Right lobe of liver (tissue), 4 donors: ENCODE measurements around the gene FAM168A.

Source experiments
- POLR2A ChIP-seq: fragments of 450-650 bp; IDR thresholded peaks from one replicate; pipeline ENCODE4 v1.6.1; 2017; ENCODE audit warnings: antibody characterized with exemption, mild to moderate bottlenecking
- TF ChIP-seq, protein P1 (sequence below), 4 donors: fragments of 200-600 bp in 3 of 4; fragments of 450-650 bp in 1 of 4; IDR thresholded peaks; one replicate each; pipeline versions ENCODE4 v1.5.1 to v1.8.0; 2016 to 2022; ENCODE audit warnings: antibody characterized with exemption in 4 of 4, mild to moderate bottlenecking in 2 of 4
- donor health status: DM: no; HTN: no; CAD: no.
- donor health status: DM: no; HTN: no; CAD: no.
- donor health status: DM: no; HTN: yes; CAD: no.

DNA sequence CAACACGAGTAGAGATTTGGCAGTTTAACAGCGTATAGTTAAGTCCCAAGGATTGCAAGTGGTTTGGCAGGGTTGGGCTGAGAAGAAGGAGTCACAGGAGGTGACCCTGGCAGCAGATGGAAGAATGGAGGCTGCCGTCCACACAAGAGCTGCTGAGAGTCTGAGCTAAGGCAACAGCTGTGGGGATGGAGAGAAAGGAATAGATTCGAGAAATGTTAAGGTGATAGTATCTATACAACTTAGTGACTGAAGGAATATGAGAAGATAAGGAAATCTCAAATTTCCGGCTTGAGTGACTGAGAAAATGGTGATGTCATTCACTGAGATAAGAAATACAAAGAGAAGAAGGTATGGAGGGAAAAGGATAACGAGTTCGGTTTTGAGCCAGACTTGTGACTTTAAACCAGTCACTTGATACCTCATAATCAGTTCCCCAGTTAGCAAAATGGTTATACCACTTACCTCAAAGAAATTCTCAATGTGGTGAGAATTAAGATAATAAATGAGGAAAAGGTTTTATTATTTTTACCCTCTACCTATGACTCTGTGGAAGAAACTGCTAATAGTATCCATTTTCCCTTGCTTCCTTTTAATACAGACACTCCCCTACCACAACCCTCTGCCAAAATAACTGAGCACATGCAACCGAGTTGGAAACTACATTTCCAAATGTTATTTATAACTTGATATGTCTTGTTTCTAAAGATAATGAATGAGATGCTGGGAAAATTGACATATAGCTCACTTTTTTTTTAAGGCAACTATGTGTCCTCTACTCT lies 30.7 kb downstream of the FAM168A start:
- TF ChIP-seq, protein P1, sequence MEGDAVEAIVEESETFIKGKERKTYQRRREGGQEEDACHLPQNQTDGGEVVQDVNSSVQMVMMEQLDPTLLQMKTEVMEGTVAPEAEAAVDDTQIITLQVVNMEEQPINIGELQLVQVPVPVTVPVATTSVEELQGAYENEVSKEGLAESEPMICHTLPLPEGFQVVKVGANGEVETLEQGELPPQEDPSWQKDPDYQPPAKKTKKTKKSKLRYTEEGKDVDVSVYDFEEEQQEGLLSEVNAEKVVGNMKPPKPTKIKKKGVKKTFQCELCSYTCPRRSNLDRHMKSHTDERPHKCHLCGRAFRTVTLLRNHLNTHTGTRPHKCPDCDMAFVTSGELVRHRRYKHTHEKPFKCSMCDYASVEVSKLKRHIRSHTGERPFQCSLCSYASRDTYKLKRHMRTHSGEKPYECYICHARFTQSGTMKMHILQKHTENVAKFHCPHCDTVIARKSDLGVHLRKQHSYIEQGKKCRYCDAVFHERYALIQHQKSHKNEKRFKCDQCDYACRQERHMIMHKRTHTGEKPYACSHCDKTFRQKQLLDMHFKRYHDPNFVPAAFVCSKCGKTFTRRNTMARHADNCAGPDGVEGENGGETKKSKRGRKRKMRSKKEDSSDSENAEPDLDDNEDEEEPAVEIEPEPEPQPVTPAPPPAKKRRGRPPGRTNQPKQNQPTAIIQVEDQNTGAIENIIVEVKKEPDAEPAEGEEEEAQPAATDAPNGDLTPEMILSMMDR (IDR thresholded peaks at IDR 0.05): no peak
- TF ChIP-seq POLR2A: no peak
